Skeletal muscle tissue (tissue), 4 donors: ENCODE results near the gene RSL24D1. TPM values are rescaled to one million over a fixed set of nuclear protein-coding genes. Genes with fewer than 3 reads are reported as not detected.
A peak's percentile ranks its signal among the peaks of the same experiment; 100 is the strongest.

Experiments
- H3K27ac ChIP-seq: one replicate; pipeline ENCODE4 v1.7.0; 2013; ENCODE audit warnings: mild to moderate bottlenecking, low read depth, low read length, inconsistent platforms
- H3K27me3 ChIP-seq, 3 donors: one replicate each; pipeline ENCODE4 v1.7.0; 2013; ENCODE audit warnings: low read length in 3 of 3; ENCODE audit not compliant: control insufficient read depth in 3 of 3, insufficient read depth in 3 of 3
- H3K36me3 ChIP-seq, 3 donors: one replicate each; pipeline ENCODE4 v1.7.0; 2013; ENCODE audit warnings: low read length in 3 of 3; ENCODE audit not compliant: control insufficient read depth in 3 of 3, insufficient read depth in 3 of 3
- H3K4me1 ChIP-seq, 3 donors: one replicate each; pipeline ENCODE4 v1.7.0; 2013; ENCODE audit warnings: low read length in 3 of 3, mild to moderate bottlenecking in 3 of 3; ENCODE audit not compliant: control insufficient read depth in 3 of 3, insufficient read depth in 3 of 3
- H3K4me3 ChIP-seq, 3 donors: one replicate each; pipeline ENCODE4 v1.7.0; 2013; ENCODE audit warnings: low read length in 3 of 3
- H3K9ac ChIP-seq, 3 donors: one replicate each; pipeline ENCODE4 v1.7.0; 2013; ENCODE audit warnings: low read length in 3 of 3, mild to moderate bottlenecking in 3 of 3, moderate library complexity in 2 of 3, low read depth in 1 of 3
- H3K9me3 ChIP-seq, 3 donors: one replicate each; pipeline ENCODE4 v1.7.0; 2013; ENCODE audit warnings: low read length in 3 of 3; ENCODE audit not compliant: control insufficient read depth in 3 of 3
- total RNA-seq: library from RNA; depleted of rRNA; stranded (reverse); fragments of >200 nt; gene quantifications from one replicate; pipeline ENCODE4 v1.2.3, GENCODE V29; 2014
- donor health status: Osteomylitis.

Gene RSL24D1
- total RNA-seq, result 69.4 TPM

DNA sequence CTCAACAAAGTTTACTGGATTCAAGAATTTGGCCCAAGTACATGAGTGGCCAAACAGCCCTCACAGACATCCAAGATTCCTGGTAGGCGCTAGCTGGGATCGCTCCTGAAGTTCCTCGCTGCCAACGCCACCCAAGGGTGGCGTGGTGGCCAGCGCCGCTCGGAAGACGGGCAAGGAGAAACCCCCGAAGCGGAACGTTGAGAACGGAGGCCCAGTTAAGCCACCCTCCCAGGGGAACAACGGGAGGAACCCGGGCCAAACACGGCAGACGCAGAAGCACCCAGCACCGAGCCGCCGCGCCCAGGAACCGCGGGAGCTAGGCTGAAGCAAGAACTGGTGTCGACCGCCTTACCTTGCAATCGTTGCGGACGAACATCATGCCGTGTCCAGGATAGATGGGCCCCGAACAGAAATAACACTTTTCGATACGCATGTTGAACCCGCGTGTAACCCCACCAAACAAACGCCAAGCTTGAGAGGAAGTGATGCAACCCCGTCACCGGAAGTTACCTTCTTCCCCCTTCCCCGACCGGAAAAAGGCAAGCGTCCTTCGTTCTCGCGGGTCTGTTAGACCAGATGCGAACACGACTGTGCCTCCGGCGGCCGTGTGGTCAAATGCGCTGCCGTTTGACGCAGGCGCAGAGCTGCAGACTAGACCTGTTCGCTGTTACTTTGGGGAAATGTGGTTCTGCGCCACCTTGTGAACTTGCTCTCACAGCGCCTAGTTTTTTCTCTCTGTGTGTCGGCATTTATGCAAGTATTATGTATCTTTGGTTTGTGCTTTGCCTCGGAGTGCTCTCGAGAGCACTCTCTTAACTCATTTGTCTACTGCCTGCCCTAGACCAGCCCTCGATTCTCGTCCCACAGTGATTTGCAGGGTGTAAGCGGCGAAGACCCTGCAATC, at the start of gene RSL24D1:
Gene RSL24D1, minus strand, starts transcription at position 484 of the 904 bp plus-strand sequence. Its CDS starts 51 bp downstream, at position 433.
- H3K36me3 ChIP-seq, result peaks cover 3 to 6% (median 4%) of the 10 kb centered on the region in 3 donors
- peaks cover 14 to 22% (median 22%) of the 10 kb centered on the region in 3 donors for H3K4me1 ChIP-seq
- H3K27me3 ChIP-seq, result no peaks in the 10 kb centered on the region
- peak within 1 kb of the TSS; percentile 93 for H3K27ac ChIP-seq
- H3K9ac ChIP-seq, result peak within 1 kb of the TSS; percentile 94 to 98 (median 95)
- peak within 1 kb of the TSS; percentile 94 to 96 (median 95) for H3K4me3 ChIP-seq
- H3K9me3 ChIP-seq, result no peaks in the 10 kb centered on the region

GRCh38 chr15:55245059-55245458, 48.3 kb upstream of the RSL24D1 start:
- no peaks in the 10 kb centered on the region for H3K4me1 ChIP-seq
- H3K27ac ChIP-seq, result no peak overlapping the region
- no peaks in the 10 kb centered on the region for H3K9me3 ChIP-seq
- H3K27me3 ChIP-seq, result no peaks in the 10 kb centered on the region
- no peak overlapping the region for H3K9ac ChIP-seq
- H3K36me3 ChIP-seq, result no peaks in the 10 kb centered on the region
- H3K4me3 ChIP-seq, result no peak overlapping the region

DNA sequence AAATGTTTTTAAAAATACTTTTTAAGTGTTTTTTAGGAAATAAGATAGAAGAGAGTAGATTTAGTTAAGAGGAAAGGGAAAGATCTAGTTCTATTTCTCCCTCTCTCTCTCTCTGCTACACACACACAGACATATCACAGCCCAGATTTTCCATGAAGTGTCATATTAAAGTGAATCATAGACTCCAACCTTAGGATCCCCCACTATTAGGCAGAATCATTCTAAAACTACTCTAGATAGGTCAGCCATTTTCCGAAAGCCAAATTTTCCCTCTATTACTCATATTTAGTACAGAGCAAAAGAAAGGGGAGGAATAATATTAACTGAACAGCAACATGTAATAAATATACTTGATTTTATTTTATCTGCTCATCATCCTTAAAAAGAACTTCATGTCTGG, 45.1 kb upstream of the RSL24D1 start:
- no peak overlapping the region for H3K9ac ChIP-seq
- H3K4me3 ChIP-seq, result no peak overlapping the region
- H3K4me1 ChIP-seq, result no peaks in the 10 kb centered on the region
- no peaks in the 10 kb centered on the region for H3K27me3 ChIP-seq
- no peaks in the 10 kb centered on the region for H3K36me3 ChIP-seq
- H3K9me3 ChIP-seq, result no peaks in the 10 kb centered on the region
- no peak overlapping the region for H3K27ac ChIP-seq

GRCh38 chr15:55241186-55241585, 44.4 kb upstream of the RSL24D1 start:
- H3K27me3 ChIP-seq, result no peaks in the 10 kb centered on the region
- no peak overlapping the region for H3K27ac ChIP-seq
- H3K4me1 ChIP-seq, result no peaks in the 10 kb centered on the region

GRCh38 chr15:55240125-55240760, 43.5 kb upstream of the RSL24D1 start:
- Histone ChIP-seq H3K4me1 (no peaks in the 10 kb centered on the region), H3K4me3 (no peak overlapping the region), H3K36me3 (no peaks in the 10 kb centered on the region), H3K27me3 (no peaks in the 10 kb centered on the region), H3K9me3 (no peaks in the 10 kb centered on the region), H3K27ac (no peak overlapping the region), H3K9ac (no peak overlapping the region)

More at GRCh38 chr15:55241186-55241585, 44.4 kb upstream of the RSL24D1 start:
- Histone ChIP-seq H3K9me3 (no peaks in the 10 kb centered on the region), H3K4me3 (no peak overlapping the region), H3K9ac (no peak overlapping the region), H3K36me3 (no peaks in the 10 kb centered on the region)

GRCh38 chr15:55239440-55240124, 42.8 kb upstream of the RSL24D1 start:
- no peaks in the 10 kb centered on the region for H3K36me3 ChIP-seq
- no peaks in the 10 kb centered on the region for H3K27me3 ChIP-seq
- no peak overlapping the region for H3K4me3 ChIP-seq
- no peaks in the 10 kb centered on the region for H3K4me1 ChIP-seq
- no peak overlapping the region for H3K27ac ChIP-seq
- H3K9me3 ChIP-seq, result no peaks in the 10 kb centered on the region
- H3K9ac ChIP-seq, result no peak overlapping the region

DNA sequence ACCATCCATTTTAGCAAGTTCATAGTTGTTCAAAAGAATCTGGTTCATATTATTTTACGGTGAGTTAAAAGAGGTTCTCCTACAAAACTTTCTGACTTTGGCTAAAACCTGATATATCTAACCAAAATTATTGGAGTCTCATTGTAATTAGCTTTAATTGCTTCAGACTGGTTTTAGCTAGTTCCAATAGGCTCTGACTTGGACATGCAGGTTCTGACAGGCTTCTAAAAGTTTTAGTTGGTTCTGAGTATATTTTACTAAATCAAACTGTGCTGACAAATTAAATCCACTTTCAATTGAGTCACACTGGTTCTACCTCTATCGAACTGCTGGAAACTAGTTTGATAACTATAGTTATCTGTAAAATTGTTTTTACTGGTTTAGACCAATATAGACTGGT, 42.1 kb upstream of the RSL24D1 start:
- Histone ChIP-seq H3K4me1 (no peaks in the 10 kb centered on the region), H3K36me3 (no peaks in the 10 kb centered on the region), H3K27me3 (no peaks in the 10 kb centered on the region), H3K27ac (no peak overlapping the region), H3K9me3 (no peaks in the 10 kb centered on the region), H3K4me3 (no peak overlapping the region), H3K9ac (no peak overlapping the region)

- Histone ChIP-seq H3K4me3 (no peak overlapping the region), H3K27ac (no peak overlapping the region), H3K36me3 (no peaks in the 10 kb centered on the region), H3K9ac (no peak overlapping the region), H3K4me1 (no peaks in the 10 kb centered on the region), H3K9me3 (no peaks in the 10 kb centered on the region), H3K27me3 (no peaks in the 10 kb centered on the region)
These were observed 40.7 kb upstream of the RSL24D1 start for GRCh38 chr15:55237219-55238130.

DNA sequence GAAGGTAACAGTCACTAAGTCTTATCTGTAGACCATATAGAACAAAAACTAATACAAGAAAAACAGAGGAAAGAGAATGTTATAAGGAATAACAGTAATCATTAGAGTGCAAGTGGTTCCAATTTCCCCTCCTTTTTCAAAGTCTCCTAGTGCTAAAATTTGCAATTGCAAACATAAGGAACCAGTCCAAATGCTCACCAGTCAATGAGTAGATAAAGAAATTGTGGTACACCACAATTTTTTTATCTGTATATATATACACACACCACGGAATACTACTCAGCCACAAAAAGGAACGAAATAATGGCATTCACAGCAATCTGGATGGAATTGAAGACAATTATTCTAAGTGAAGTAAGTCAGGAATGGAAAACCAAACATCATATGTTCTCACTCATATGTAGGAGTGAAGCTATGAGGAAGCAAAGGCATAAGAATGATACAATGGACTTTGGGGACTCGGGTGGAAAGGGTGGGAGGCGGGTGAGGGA, 38.9 kb upstream of the RSL24D1 start:
- Histone ChIP-seq H3K4me3 (no peak overlapping the region), H3K9me3 (no peaks in the 10 kb centered on the region), H3K4me1 (no peaks in the 10 kb centered on the region), H3K9ac (no peak overlapping the region), H3K36me3 (no peaks in the 10 kb centered on the region), H3K27ac (no peak overlapping the region), H3K27me3 (no peaks in the 10 kb centered on the region)
